Measurements from ENCODE around the gene PLEKHA5. TPM values are rescaled to one million over a fixed set of nuclear protein-coding genes. Genes with fewer than 3 reads are reported as not detected.

PLEKHA5 gene
- total and polyA plus RNA-seq, 4 donors, result 4.9 to 88.5 (median 20.9) TPM

GRCh38 chr12:19129122-19129485, 429 bp upstream of the PLEKHA5 start:
- Histone ChIP-seq H3K9ac (ENCODE audit: insufficient read depth in 1 of 2, low read length in 2 of 2) (peak overlapping the region in 1 of 2 donors; percentile 32), H3K27me3 (ENCODE audit: control insufficient read depth in 3 of 3, insufficient read depth in 3 of 3, low read length in 2 of 3) (no peaks in the 10 kb centered on the region), H3K4me3 (peak overlapping the region; percentile 92), H3K4me1 (ENCODE audit: control insufficient read depth in 5 of 5, insufficient read depth in 5 of 5, low read length in 5 of 5) (peaks cover 0 to 10% (median 0%) of the 10 kb centered on the region in 5 donors), H3K36me3 (ENCODE audit: control insufficient read depth in 4 of 4, insufficient read depth in 4 of 4, low read length in 4 of 4) (no peaks in the 10 kb centered on the region), H3K9me3 (ENCODE audit: control insufficient read depth in 4 of 4, insufficient read depth in 3 of 4, low read length in 3 of 4) (peaks cover 0 to 9% (median 1%) of the 10 kb centered on the region in 4 donors), H3K27ac (ENCODE audit: low read depth in 1 of 2, low read length in 1 of 2) (peak overlapping the region in 1 of 2 donors; percentile 83)
- 3 to 6% methylated on average over 12 of the region's 12 CpGs for WGBS, 2 donors
- ATAC-seq (ENCODE audit: insufficient read depth, low FRiP score), result no peak
- TF ChIP-seq CTCF (IDR thresholded peaks at IDR 0.05; ENCODE audit: control extremely low read depth, extremely low read depth), result no peak
- peak in 1 of 3 donors; percentile 84 for DNase-seq

- Histone ChIP-seq H3K9me3 (ENCODE audit: control insufficient read depth in 4 of 4, insufficient read depth in 3 of 4, low read length in 3 of 4) (peaks cover 0 to 9% (median 1%) of the 10 kb centered on the region in 4 donors), H3K27me3 (ENCODE audit: control insufficient read depth in 3 of 3, insufficient read depth in 3 of 3, low read length in 2 of 3) (no peaks in the 10 kb centered on the region), H3K36me3 (ENCODE audit: control insufficient read depth in 4 of 4, insufficient read depth in 4 of 4, low read length in 4 of 4) (peaks cover 0 to 6% (median 0%) of the 10 kb centered on the region in 4 donors), H3K4me3 (peak overlapping the region; percentile 92), H3K9ac (ENCODE audit: insufficient read depth in 1 of 2, low read length in 2 of 2) (peak overlapping the region; percentile 50 to 96), H3K4me1 (ENCODE audit: control insufficient read depth in 5 of 5, insufficient read depth in 5 of 5, low read length in 5 of 5) (peaks cover 0 to 12% (median 0%) of the 10 kb centered on the region in 5 donors), H3K27ac (ENCODE audit: low read depth in 1 of 2, low read length in 1 of 2) (peak overlapping the region; percentile 82 to 89)
- TF ChIP-seq CTCF (IDR thresholded peaks at IDR 0.05; ENCODE audit: control extremely low read depth, extremely low read depth), result no peak
- DNase-seq (peak in 2 of 3 donors; percentile 67 to 70), ATAC-seq (ENCODE audit: insufficient read depth, low FRiP score) (peak; percentile 11)
- WGBS, 2 donors, result 0% methylated on average over 54 to 61 of the region's 61 CpGs
Observed at GRCh38 chr12:19130224-19131024, 891 bp downstream of the PLEKHA5 start.

GRCh38 chr12:19131025-19131444, 1.5 kb downstream of the PLEKHA5 start:
- DNase-seq, result peak in 2 of 3 donors; percentile 88 to 89
- ATAC-seq (ENCODE audit: insufficient read depth, low FRiP score), result peak; percentile 3
- H3K36me3 ChIP-seq (ENCODE audit: control insufficient read depth in 4 of 4, insufficient read depth in 4 of 4, low read length in 4 of 4), result peaks cover 0 to 8% (median 0%) of the 10 kb centered on the region in 4 donors
- WGBS, 2 donors, result 2 to 7% methylated on average over 7 of the region's 7 CpGs
- TF ChIP-seq CTCF (IDR thresholded peaks at IDR 0.05; ENCODE audit: control extremely low read depth, extremely low read depth), result no peak
- peak overlapping the region; percentile 50 to 96 for H3K9ac ChIP-seq (ENCODE audit: insufficient read depth in 1 of 2, low read length in 2 of 2)
- H3K27me3 ChIP-seq (ENCODE audit: control insufficient read depth in 3 of 3, insufficient read depth in 3 of 3, low read length in 2 of 3), result no peaks in the 10 kb centered on the region
- peak overlapping the region; percentile 82 to 89 for H3K27ac ChIP-seq (ENCODE audit: low read depth in 1 of 2, low read length in 1 of 2)
- H3K4me1 ChIP-seq (ENCODE audit: control insufficient read depth in 5 of 5, insufficient read depth in 5 of 5, low read length in 5 of 5), result peaks cover 0 to 15% (median 2%) of the 10 kb centered on the region in 5 donors
- H3K9me3 ChIP-seq (ENCODE audit: control insufficient read depth in 4 of 4, insufficient read depth in 3 of 4, low read length in 3 of 4), result peaks cover 0 to 9% (median 1%) of the 10 kb centered on the region in 4 donors
- peak overlapping the region; percentile 92 for H3K4me3 ChIP-seq

Measured in lung (tissue), 12 donors.